Stimulated activated CD8-positive, alpha-beta memory T cell treated with anti-CD3 and anti-CD28 coated beads, Interleukin-4, amount 100 ng/mL, for 48 hours (primary cell): ENCODE measurements around the gene DIABLO.
"Not testable (repeated sequence)": the region's sequence is repeated elsewhere in the genome, so short reads cannot be mapped to it uniquely, and the experiment has no call there.

Experiments
- DNase-seq: peaks from one replicate; pipeline ENCODE4 v3.0.0-alpha.2; 2020

DIABLO gene

GRCh38 chr12:122225683-122226365 is at the start of gene DIABLO:
Gene DIABLO (minus strand): TSS chr12:122226052. CDS start chr12:122226014, 38 bp downstream.
- peak; percentile 100 for DNase-seq

DNA sequence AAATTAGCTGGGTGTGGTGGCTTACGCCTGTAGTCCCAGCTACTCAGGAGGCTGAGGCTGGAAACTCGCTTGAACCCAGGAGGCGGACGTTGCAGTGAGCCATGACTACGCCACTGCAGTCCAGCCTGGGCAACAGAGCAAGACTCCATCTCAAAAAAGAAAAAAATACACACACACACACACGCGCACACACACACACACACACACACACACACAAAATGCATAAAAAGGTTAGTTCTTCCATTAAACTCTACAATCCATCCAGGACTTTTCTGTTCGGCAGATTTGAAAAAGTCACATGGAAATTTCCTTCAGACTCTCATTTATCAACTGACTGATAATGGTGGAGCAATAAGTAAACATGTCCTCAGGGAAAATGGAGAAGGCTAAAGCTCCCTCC is 49.6 kb upstream of the DIABLO start:
- DNase-seq: no peak

DNA sequence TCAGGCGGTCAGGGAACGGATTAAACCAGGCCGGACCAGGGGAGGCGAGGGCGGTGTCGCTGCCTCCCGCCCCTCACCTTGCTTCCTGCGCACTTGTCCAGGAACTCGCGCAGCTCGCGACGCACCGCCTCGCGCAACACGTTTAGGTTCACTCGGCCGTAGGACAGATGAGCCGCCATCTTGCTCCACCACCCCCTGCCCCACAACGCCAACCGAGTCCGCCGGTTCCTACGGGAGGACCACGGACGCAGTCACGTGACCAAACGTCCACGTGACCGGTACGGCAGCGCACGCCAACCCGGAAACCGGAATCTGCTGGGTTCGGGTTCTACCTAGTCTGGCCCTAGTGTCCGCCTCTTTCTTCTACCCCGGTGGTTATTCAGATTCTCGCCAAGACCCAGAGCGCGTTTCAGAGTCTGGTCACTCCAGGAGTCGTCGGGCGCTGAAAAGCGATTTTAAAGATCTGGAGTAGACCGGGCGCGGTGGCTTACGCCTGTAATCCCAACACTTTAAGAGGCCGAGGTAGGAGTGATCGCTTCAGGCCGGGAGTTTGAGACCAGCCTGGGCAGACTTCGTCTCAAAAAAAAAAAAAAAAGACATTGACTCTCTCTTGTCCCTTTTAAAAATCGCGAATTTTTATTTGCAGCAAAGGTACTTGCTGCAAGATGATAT is 40.5 kb upstream of the DIABLO start, which contains the start of gene VPS33A:
Gene VPS33A, minus strand, starts transcription at position 265 of the 672 bp plus-strand sequence. Its CDS starts 86 bp downstream, at position 179.
- peak; percentile 98 for DNase-seq

DNA sequence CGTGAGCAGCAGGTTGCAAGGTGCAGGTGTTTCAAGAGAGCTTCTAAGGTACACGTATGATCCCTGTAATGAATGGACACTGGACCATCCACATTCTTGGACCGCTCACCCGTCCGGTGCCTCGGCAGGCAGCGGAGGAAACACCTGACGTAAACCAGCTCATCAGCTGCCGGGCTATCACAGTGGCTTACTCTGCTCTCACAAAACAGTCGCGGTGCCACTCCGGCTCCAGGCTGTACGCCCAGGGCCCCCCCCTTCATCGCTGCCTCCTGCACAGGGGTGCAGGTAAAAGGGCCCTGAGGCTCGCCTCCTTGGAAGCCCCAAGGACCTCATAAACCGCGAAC is 40.0 kb upstream of the DIABLO start:
- DNase-seq: peak; percentile 59

DNA sequence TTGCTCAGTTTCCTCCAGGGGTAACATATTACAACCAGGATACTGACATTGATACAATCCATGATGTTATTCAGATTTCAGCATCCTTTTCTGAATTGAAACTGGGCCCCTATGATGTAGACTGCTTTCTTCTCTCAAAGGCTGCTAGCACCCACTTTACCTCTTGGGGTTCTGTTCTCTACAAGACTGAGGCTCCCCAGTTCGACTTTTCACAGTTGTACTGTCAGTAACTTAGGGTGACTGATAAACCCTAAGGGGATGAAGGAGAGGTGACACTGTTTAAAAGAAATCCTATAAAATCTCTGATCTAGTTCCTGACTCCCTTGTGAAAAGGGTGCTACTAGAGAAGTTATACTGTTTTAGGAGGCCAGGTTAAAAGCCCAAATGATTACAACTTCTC is 39.6 kb upstream of the DIABLO start:
- DNase-seq: no peak

DNA sequence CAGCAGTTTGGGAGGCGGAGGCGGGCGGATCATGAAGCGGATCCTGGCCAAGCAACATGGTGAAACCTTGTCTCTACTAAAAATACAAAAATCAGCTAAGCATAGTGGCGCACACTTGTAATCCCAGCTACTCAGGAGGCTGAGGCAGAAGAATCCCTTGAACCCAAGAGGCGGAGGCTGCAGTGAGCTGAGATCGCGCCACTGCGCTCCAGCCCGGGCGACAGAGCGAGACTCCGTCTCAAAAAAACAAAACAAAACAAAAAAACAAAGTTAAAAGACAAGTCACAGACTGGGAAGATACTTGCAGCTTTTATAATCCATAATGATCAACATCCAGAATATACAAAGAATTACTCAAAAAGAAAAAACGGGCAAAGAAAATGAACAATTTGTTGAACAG is 34.9 kb upstream of the DIABLO start:
- not testable (repeated sequence) for DNase-seq

DNA sequence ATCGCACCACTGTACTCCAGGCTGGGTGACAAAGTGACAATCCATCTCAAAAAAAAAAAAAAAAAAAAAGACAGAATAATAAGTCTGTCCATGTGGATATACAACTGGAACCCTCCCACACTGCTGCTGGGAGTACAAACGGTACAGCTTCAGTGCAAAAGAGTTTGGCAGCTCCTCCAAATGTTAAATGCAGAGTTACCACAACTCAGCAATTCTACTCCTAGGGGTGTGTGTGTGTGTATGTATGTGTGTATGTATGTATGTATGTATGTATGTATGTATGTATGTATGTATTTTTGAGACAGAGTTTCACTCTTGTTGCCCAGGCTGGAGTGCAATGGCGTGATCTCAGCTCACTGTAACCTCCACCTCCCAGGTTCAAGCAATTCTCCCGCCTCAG is 33.1 kb upstream of the DIABLO start:
- DNase-seq: not testable (repeated sequence)

GRCh38 chr12:122258462-122258861 is 32.6 kb upstream of the DIABLO start:
- not testable (repeated sequence) for DNase-seq

GRCh38 chr12:122250536-122250935 is 24.7 kb upstream of the DIABLO start:
- no peak for DNase-seq

GRCh38 chr12:122250047-122250446 is 24.2 kb upstream of the DIABLO start:
- no peak for DNase-seq

DNA sequence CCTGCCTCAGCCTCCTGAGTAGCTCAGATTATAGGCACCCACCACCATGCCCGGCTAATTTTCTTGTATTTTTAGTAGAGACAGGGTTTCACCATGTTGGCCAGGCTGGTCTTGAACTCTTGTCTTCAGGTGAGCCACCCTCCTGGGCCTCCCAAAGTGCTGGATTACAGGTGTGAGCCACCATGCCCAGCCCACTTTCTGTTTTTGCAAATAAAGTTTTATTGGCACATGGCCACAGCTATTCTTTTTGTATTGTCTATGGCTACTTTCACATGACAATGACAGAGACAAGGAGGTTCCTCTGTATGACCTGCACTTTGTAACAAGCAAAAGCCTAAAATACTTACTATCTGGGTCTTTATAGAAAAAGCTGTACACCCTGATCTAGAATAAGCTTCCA is 19.7 kb upstream of the DIABLO start:
- no peak for DNase-seq

DNA sequence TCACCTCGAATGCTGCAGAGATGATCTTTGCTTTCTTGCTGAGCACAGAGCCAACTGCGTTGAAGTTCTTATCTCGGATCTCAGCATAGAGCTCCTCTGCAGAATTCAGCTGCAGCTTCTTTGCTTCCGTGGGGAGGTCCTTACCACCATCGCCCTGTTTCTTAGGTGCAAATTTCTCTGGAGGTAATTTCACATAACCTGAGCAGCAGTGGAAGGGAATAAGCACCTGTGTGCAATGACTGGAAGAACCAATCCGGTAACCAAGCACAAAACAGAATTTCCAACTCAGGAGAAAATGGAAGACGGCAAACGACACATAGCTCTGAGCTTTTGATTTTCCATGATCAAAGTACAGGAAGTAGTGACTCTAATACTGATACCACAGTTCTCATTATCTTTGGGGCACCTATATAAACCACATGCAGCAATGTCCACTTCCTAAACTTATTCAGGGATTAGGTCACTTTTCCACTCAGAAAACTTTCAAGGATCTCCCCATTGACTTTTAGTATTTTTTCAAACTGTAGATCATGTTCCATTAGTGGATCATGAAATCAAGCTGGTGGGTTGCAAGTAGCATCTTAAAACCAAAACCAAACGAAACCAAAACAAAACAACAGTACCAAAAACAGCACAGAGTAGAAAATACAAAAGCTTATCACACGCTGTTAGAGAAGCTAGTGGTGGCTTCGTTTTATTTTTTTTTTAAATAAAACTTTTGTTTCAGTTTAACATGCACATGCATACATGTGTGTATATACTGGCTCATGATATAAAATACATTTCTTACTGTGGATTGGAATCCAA is 18.9 kb upstream of the DIABLO start:
- no peak for DNase-seq

- DNase-seq: no peak
Measured at GRCh38 chr12:122243965-122244364, 18.1 kb upstream of the DIABLO start.

DNA sequence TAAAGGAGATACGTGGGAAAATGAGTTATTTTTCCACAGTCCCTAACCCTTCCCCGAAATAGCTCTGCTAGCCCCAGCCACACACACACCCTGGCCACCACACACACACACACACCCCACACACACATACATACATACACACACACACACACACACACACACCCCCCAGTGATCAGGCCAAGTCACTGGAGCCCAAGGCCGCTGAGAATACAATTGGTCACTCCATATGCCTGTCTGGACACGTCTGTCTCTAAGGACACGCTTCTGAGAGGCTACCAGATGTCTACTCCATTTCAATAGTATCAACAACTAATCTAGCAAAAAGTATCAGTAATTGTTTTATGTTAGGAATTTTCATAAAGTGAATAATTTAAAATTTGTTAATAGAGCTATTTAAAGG is 13.0 kb upstream of the DIABLO start:
- no peak for DNase-seq

DNA sequence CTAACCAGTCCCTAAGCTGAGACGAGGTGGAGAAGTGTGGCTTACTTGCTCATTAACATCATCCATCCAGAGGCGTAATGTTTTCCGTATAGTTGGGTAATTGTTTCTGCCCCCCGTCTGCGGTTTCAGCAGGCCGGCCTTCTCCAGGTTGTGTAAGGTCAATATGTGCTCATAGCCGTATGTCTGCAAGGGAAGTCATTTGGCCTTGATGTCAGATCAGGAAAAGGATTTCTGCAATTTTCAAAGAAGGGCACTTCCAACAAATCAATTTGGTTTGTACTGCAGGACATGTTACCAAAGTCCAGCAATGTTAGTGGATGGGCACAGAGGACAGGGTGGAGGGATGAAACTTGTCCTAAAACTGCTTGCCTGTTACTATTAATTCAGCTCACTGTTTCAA is 9.9 kb upstream of the DIABLO start:
- DNase-seq: no peak

DNA sequence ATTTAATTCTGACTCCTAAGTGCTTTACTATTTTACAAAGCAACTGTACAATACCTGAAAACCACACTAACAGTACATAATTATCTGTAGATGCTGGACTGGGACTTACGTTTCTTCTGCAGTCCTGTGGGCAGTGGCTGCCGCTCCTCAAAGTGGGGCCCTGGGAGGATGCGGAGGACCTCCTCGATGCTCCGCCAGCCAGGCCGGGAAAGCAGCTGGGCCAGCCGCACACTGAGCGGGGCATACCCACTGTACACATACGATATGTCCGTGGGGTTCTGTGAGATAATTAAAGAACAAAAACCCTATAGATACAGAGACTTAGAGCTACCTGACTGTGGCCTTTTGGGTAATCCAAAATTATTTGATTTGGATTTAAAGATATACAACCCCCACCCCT is 6.8 kb upstream of the DIABLO start:
- no peak for DNase-seq

GRCh38 chr12:122230798-122231197 is 4.9 kb upstream of the DIABLO start:
- DNase-seq: no peak

DNA sequence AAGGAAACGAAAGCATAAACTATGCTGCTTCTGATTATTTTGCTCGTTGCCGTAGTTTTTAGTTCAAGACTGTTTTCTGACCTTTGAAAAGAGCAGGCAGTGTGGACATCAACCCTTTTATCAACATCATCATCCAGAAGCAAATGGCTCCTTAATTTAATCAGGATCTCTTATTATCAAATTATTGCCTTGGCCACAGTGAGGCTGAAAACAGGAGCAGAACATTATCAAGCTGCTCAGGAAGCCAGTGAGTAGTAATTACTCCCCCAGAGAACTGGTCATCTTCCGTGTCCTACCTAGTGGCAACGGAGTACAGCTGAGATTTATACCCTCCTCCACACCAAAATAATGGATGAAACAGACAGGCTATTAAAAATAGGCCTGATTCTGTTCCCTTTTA is 2.2 kb upstream of the DIABLO start:
- DNase-seq: no peak

DNA sequence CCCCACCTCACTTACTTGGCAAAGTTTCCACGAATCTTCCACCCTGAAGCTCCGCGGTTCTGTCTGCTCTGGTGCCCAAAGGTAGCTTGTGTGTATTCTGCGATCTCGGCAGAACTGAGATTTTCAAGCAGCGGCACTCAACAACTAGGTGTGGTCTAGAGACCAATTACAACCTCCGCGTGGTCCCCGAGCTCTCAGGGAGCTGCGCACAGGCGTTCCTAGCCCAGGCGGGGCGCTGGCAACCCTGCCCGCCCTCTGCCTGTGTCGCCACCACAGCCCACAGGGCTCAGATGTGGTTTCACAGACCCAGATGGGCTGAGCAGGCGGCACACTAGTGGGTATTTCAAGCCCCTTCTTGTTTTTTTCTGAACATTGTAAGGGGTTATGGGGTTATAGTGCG is 1.5 kb upstream of the DIABLO start:
- DNase-seq: peak; percentile 68

GRCh38 chr12:122226366-122227125 is 694 bp upstream of the DIABLO start:
- DNase-seq: no peak

GRCh38 chr12:122216445-122216844 is 9.4 kb downstream of the DIABLO start:
- no peak for DNase-seq

DNA sequence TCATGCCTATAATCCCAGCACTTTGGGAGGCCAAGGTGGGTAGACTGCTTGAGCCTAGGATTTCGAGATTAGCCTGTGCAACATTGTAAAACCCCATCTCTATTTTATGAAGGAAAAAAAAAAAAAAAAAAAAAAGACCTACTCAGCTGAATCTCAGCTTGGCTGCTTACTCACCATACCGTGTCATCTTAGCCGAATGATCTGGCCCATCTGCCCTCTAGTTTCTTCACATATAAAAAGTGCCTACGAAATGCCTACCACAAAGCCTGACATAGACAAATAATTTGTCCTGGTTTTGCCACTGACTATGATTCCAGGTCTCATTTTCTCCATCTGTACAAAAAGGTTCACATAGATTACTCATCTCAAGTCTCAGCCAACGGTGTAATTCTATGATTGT is 10.1 kb downstream of the DIABLO start:
- DNase-seq: no peak
